Suprapubic skin (tissue), 3 donors: ENCODE measurements around the gene SPOCK2.

ENCODE experiments used
- POLR2AphosphoS5 ChIP-seq, 3 donors: sonication (generic); formaldehyde crosslinking; IDR thresholded peaks; one replicate each; pipeline ENCODE4 v1.6.1; 2017; ENCODE audit warnings: antibody characterized with exemption in 3 of 3
- TF ChIP-seq, protein P1 (sequence below), 2 donors: fragments of 200-600 bp in 1 of 2; fragments of 450-650 bp in 1 of 2; sonication (generic) in 1 of 2; IDR thresholded peaks; one replicate each; pipeline ENCODE4 v1.5.1; 2016 to 2019; ENCODE audit warnings: antibody characterized with exemption in 2 of 2, mild to moderate bottlenecking in 1 of 2, moderate library complexity in 1 of 2

DNA sequence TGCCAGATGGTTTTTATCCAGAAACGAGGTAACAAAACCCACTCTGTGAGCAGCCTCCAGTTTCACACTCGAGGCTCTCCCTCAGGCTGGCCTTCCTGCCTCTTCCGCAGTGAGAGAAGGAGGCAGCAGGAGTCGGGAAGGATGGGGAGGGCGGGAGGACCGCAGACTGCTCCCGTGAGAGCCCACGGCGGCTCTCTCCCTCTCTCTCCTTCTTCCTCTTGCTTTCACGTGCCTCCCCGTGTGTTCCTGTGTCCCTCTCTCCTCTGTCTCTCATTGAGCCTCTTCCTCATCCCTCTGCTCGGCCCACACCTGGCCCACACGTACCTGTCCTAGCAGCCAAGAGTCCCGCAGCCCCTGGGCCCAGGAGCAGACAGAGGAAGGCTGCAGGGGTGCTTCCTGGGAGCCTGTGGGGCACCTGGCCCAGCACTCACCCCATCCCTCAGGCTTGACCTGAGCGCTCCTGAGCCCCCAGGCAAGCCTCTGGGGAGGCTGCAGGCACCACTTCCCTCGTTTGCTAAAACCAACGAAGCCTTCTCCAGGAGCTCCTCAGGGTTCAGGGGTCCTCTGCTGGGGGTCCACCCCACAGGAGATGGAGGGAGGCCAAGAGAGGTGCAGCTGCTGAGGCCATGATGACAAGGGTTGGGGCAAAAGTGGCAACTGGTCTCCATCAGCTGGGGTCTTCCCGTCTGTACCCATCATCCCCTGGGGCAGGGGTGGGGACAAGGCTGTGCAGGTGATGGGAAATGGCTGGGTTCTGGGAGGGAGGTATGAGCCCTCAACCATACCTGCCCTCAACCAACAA, 13.6 kb downstream of the SPOCK2 start:
- TF ChIP-seq, protein P1, sequence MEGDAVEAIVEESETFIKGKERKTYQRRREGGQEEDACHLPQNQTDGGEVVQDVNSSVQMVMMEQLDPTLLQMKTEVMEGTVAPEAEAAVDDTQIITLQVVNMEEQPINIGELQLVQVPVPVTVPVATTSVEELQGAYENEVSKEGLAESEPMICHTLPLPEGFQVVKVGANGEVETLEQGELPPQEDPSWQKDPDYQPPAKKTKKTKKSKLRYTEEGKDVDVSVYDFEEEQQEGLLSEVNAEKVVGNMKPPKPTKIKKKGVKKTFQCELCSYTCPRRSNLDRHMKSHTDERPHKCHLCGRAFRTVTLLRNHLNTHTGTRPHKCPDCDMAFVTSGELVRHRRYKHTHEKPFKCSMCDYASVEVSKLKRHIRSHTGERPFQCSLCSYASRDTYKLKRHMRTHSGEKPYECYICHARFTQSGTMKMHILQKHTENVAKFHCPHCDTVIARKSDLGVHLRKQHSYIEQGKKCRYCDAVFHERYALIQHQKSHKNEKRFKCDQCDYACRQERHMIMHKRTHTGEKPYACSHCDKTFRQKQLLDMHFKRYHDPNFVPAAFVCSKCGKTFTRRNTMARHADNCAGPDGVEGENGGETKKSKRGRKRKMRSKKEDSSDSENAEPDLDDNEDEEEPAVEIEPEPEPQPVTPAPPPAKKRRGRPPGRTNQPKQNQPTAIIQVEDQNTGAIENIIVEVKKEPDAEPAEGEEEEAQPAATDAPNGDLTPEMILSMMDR (IDR thresholded peaks at IDR 0.05), result no peak
- TF ChIP-seq POLR2AphosphoS5 (IDR thresholded peaks at IDR 0.05), result no peak
